Fibroblast of mammary gland (primary cell): Measurements from ENCODE around the gene HIVEP3.
A peak's percentile ranks its signal among the peaks of the same experiment; 100 is the strongest.

Experiments used
- DNase-seq: peaks from one replicate; pipeline ENCODE4 v3.0.0-alpha.2; 2010; ENCODE audit warnings: low read depth
- H3K4me3 ChIP-seq: 2 replicates; pipeline ENCODE4 v1.5.1; 2011; ENCODE audit warnings: low read depth, mild to moderate bottlenecking, low read length, moderate library complexity; ENCODE audit not compliant: control insufficient read depth
- TF ChIP-seq, protein P1 (sequence below): conservative IDR thresholded peaks from 2 replicates; pipeline ENCODE4 v1.5.1; 2011; ENCODE audit warnings: low read depth, low read length, inconsistent platforms; ENCODE audit not compliant: control insufficient read depth, insufficient read depth

The HIVEP3 gene

DNA sequence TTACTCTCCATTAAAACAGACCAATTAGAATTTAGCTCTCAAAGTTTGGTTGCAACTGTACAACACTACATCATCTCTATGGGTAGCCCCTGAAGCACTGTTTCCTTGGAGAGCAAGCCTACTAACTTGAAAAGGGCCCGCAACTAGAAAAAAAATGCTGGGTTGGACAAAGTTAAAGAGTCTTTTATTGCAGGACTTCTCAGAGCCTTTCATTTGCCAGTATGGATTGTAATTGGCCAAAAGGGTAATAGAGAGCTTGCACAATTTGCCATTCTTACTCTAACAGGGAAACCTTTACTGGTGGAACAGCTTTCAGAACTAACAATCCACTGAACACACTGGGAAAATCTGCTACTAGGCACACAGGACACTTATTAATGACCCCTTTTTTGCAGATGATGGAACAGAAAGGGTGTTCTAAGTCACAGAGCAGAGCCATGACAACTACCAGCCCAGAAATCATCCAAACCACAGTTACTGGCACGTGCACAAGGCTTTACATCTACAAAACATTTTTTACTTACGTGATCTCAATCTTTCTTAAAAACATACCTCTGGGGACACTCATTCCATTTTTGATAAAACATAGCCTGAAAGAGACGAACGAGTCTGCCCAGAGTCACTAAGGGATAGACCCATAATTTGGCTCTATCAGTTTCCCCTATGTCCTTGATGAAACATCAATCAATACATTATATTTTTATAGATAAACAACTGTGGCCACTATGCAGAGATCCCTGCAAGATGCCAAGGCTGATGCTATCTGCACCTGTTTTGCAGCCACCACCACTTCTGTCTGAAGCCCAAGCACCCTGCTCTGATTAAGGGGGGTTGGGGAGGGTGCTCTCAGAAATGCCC is 257.9 kb downstream of the HIVEP3 start:
- TF ChIP-seq, protein P1, sequence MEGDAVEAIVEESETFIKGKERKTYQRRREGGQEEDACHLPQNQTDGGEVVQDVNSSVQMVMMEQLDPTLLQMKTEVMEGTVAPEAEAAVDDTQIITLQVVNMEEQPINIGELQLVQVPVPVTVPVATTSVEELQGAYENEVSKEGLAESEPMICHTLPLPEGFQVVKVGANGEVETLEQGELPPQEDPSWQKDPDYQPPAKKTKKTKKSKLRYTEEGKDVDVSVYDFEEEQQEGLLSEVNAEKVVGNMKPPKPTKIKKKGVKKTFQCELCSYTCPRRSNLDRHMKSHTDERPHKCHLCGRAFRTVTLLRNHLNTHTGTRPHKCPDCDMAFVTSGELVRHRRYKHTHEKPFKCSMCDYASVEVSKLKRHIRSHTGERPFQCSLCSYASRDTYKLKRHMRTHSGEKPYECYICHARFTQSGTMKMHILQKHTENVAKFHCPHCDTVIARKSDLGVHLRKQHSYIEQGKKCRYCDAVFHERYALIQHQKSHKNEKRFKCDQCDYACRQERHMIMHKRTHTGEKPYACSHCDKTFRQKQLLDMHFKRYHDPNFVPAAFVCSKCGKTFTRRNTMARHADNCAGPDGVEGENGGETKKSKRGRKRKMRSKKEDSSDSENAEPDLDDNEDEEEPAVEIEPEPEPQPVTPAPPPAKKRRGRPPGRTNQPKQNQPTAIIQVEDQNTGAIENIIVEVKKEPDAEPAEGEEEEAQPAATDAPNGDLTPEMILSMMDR, result no peak
- H3K4me3 ChIP-seq, result peak overlapping the region; percentile 66
- DNase-seq, result no peak

- H3K4me3 ChIP-seq, result no peak overlapping the region
- DNase-seq, result no peak
- TF ChIP-seq, protein P1, result no peak
These were observed 258.8 kb downstream of the HIVEP3 start for GRCh38 chr1:41659903-41660302.

DNA sequence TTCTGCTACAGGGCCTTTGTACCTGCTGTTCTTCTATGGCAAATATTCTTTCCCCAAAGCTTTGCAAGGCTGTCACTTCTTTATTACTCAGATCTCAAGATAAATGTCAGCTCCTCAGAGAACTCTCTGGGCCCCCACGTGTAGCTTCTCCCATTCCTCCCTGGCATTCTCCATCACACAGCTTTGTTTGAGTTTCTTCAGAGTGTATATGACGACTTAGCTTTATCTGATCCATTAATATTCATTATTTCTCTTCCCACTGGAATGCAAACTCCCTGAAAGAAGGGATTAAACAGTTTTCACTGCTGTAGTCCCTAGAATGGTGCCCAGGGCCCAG is 259.6 kb downstream of the HIVEP3 start:
- TF ChIP-seq, protein P1, result no peak
- H3K4me3 ChIP-seq, result no peak overlapping the region
- no peak for DNase-seq

- no peak overlapping the region for H3K4me3 ChIP-seq
- TF ChIP-seq, protein P1, result no peak
- DNase-seq, result no peak
These were observed 260.1 kb downstream of the HIVEP3 start for GRCh38 chr1:41658431-41659158.

DNA sequence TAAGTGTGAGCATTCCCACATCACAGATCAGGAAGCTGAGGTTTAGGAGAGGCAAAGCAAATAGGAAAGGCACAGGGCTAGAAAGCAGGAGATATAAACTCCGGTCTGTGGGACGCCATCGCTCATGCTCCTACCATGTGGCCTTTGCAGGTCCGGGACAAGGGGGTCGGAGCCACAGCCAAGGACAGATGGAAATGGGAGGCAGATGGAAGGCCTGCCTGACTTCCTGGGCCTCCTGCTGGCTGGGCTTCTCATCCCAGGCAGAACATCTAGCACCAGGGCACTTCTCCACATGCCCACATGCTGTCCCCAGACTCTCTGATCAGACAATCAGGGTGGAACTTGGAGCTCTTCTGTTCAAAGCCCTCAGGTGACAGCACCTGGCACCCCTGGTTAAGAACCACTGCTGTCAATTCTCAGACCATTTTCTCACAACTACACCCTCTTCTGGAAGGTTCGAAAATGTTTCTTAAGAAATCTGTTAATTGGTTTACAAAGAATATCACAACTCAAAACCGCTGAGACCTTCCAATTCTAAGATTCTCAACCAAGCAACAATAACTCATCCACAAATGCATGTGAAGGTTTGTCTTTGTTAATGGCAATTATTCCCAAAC is 260.9 kb downstream of the HIVEP3 start:
- H3K4me3 ChIP-seq, result no peak overlapping the region
- DNase-seq, result no peak
- TF ChIP-seq, protein P1, result no peak

- DNase-seq, result no peak
- TF ChIP-seq, protein P1, result no peak
- no peak overlapping the region for H3K4me3 ChIP-seq
These were observed 261.8 kb downstream of the HIVEP3 start for GRCh38 chr1:41656825-41657500.
